ENCODE data around the gene UNC50. TPM values are rescaled to one million over a fixed set of nuclear protein-coding genes. Genes with fewer than 3 reads are reported as not detected.

UNC50 gene
- total and polyA plus RNA-seq, 5 donors from 2014 or later: 17.8 to 58.6 (median 46.7) TPM

- H3K27me3 ChIP-seq (ENCODE audit: control insufficient read depth, insufficient read depth, low read length): no peaks in the 10 kb centered on the region
- peaks cover 13% of the 10 kb centered on the region for H3K4me1 ChIP-seq (ENCODE audit: control insufficient read depth, insufficient read depth, low read length, poor library complexity, severe bottlenecking)
- ATAC-seq (ENCODE audit: low read depth in 2 of 2): no peak
- peaks cover 51% of the 10 kb centered on the region for H3K36me3 ChIP-seq (ENCODE audit: control insufficient read depth, insufficient read depth, low read length)
- Mint-ChIP-seq H3K36me3 (peaks cover 45% of the 10 kb centered on the region), H3K27ac (peak overlapping the region; percentile 47 to 85 (median 70)), H3K27me3 (no peaks in the 10 kb centered on the region), H3K9me3 (peaks cover 0 to 4% (median 0%) of the 10 kb centered on the region in 7 donors), H3K4me1 (peaks cover 16 to 54% (median 39%) of the 10 kb centered on the region in 4 donors), H3K4me3 (peak overlapping the region in 2 of 4 donors; percentile 13 to 42)
- no peak overlapping the region for H3K4me3 ChIP-seq (ENCODE audit: low read depth, low read length)
- no peak overlapping the region for H3K27ac ChIP-seq (ENCODE audit: insufficient read depth, low read length, poor library complexity, severe bottlenecking)
- no peaks in the 10 kb centered on the region for H3K9me3 ChIP-seq (ENCODE audit: control insufficient read depth in 2 of 2, low read length in 2 of 2)
- peak in 1 of 3 donors; percentile 23 for DNase-seq
These were observed 7.1 kb downstream of the UNC50 start for GRCh38 chr2:98615481-98615880.

GRCh38 chr2:98617149-98617548, 8.8 kb downstream of the UNC50 start:
- H3K27ac Mint-ChIP-seq: peak overlapping the region in 2 of 3 donors; percentile 48 to 96
- H3K4me3 Mint-ChIP-seq: peak overlapping the region in 2 of 4 donors; percentile 17 to 29
- H3K27me3 Mint-ChIP-seq: no peaks in the 10 kb centered on the region
- Histone ChIP-seq H3K36me3 (ENCODE audit: control insufficient read depth, insufficient read depth, low read length) (peaks cover 60% of the 10 kb centered on the region), H3K27ac (ENCODE audit: insufficient read depth, low read length, poor library complexity, severe bottlenecking) (no peak overlapping the region), H3K4me3 (ENCODE audit: low read depth, low read length) (no peak overlapping the region), H3K9me3 (ENCODE audit: control insufficient read depth in 2 of 2, low read length in 2 of 2) (no peaks in the 10 kb centered on the region), H3K4me1 (ENCODE audit: control insufficient read depth, insufficient read depth, low read length, poor library complexity, severe bottlenecking) (no peaks in the 10 kb centered on the region), H3K27me3 (ENCODE audit: control insufficient read depth, insufficient read depth, low read length) (no peaks in the 10 kb centered on the region)
- H3K36me3 Mint-ChIP-seq: peaks cover 37% of the 10 kb centered on the region
- peaks cover 0 to 4% (median 0%) of the 10 kb centered on the region in 7 donors for H3K9me3 Mint-ChIP-seq
- DNase-seq (no peak), ATAC-seq (ENCODE audit: low read depth in 2 of 2) (no peak)
- peaks cover 9 to 48% (median 32%) of the 10 kb centered on the region in 4 donors for H3K4me1 Mint-ChIP-seq

GRCh38 chr2:98623657-98624056, 15.3 kb downstream of the UNC50 start:
- no peak for ATAC-seq (ENCODE audit: low read depth in 2 of 2)
- Mint-ChIP-seq H3K4me3 (no peak overlapping the region), H3K36me3 (peaks cover 28% of the 10 kb centered on the region), H3K27me3 (no peaks in the 10 kb centered on the region), H3K4me1 (peaks cover 0 to 23% (median 8%) of the 10 kb centered on the region in 4 donors), H3K9me3 (no peaks in the 10 kb centered on the region), H3K27ac (no peak overlapping the region)
- H3K36me3 ChIP-seq (ENCODE audit: control insufficient read depth, insufficient read depth, low read length): peaks cover 47% of the 10 kb centered on the region
- DNase-seq: no peak
- no peaks in the 10 kb centered on the region for H3K9me3 ChIP-seq (ENCODE audit: control insufficient read depth in 2 of 2, low read length in 2 of 2)
- H3K27ac ChIP-seq (ENCODE audit: insufficient read depth, low read length, poor library complexity, severe bottlenecking): no peak overlapping the region
- H3K4me1 ChIP-seq (ENCODE audit: control insufficient read depth, insufficient read depth, low read length, poor library complexity, severe bottlenecking): no peaks in the 10 kb centered on the region
- no peak overlapping the region for H3K4me3 ChIP-seq (ENCODE audit: low read depth, low read length)
- no peaks in the 10 kb centered on the region for H3K27me3 ChIP-seq (ENCODE audit: control insufficient read depth, insufficient read depth, low read length)

GRCh38 chr2:98632351-98632750, 24.0 kb downstream of the UNC50 start:
- Mint-ChIP-seq H3K9me3 (peaks cover 0 to 2% (median 0%) of the 10 kb centered on the region in 7 donors), H3K4me1 (peaks cover 11 to 21% (median 17%) of the 10 kb centered on the region in 4 donors), H3K4me3 (no peak overlapping the region), H3K27ac (peak overlapping the region in 1 of 3 donors; percentile 28), H3K36me3 (peaks cover 43% of the 10 kb centered on the region), H3K27me3 (no peaks in the 10 kb centered on the region)
- H3K4me3 ChIP-seq (ENCODE audit: low read depth, low read length): no peak overlapping the region
- H3K27ac ChIP-seq (ENCODE audit: insufficient read depth, low read length, poor library complexity, severe bottlenecking): no peak overlapping the region
- no peaks in the 10 kb centered on the region for H3K9me3 ChIP-seq (ENCODE audit: control insufficient read depth in 2 of 2, low read length in 2 of 2)
- DNase-seq: no peak
- ATAC-seq (ENCODE audit: low read depth in 2 of 2): no peak
- H3K27me3 ChIP-seq (ENCODE audit: control insufficient read depth, insufficient read depth, low read length): no peaks in the 10 kb centered on the region
- H3K4me1 ChIP-seq (ENCODE audit: control insufficient read depth, insufficient read depth, low read length, poor library complexity, severe bottlenecking): peaks cover 6% of the 10 kb centered on the region
- H3K36me3 ChIP-seq (ENCODE audit: control insufficient read depth, insufficient read depth, low read length): peaks cover 70% of the 10 kb centered on the region

- Histone ChIP-seq H3K27me3 (ENCODE audit: control insufficient read depth, insufficient read depth, low read length) (no peaks in the 10 kb centered on the region), H3K4me3 (ENCODE audit: low read depth, low read length) (no peak overlapping the region), H3K36me3 (ENCODE audit: control insufficient read depth, insufficient read depth, low read length) (peaks cover 64% of the 10 kb centered on the region), H3K4me1 (ENCODE audit: control insufficient read depth, insufficient read depth, low read length, poor library complexity, severe bottlenecking) (peaks cover 11% of the 10 kb centered on the region), H3K27ac (ENCODE audit: insufficient read depth, low read length, poor library complexity, severe bottlenecking) (peak overlapping the region; percentile 15), H3K9me3 (ENCODE audit: control insufficient read depth in 2 of 2, low read length in 2 of 2) (no peaks in the 10 kb centered on the region)
- H3K36me3 Mint-ChIP-seq: peaks cover 42% of the 10 kb centered on the region
- ATAC-seq (ENCODE audit: low read depth in 2 of 2) (no peak), DNase-seq (peak in 2 of 3 donors; percentile 9 to 52)
- peaks cover 0 to 2% (median 0%) of the 10 kb centered on the region in 7 donors for H3K9me3 Mint-ChIP-seq
- no peaks in the 10 kb centered on the region for H3K27me3 Mint-ChIP-seq
- H3K27ac Mint-ChIP-seq: peak overlapping the region; percentile 74 to 83 (median 76)
- H3K4me3 Mint-ChIP-seq: peak overlapping the region in 1 of 4 donors; percentile 26
- H3K4me1 Mint-ChIP-seq: peaks cover 21 to 32% (median 28%) of the 10 kb centered on the region in 4 donors
These were observed 26.2 kb downstream of the UNC50 start for GRCh38 chr2:98634406-98635092.

- peaks cover 21 to 35% (median 30%) of the 10 kb centered on the region in 4 donors for H3K4me1 Mint-ChIP-seq
- peak overlapping the region; percentile 48 for H3K27ac ChIP-seq (ENCODE audit: insufficient read depth, low read length, poor library complexity, severe bottlenecking)
- H3K27me3 ChIP-seq (ENCODE audit: control insufficient read depth, insufficient read depth, low read length): no peaks in the 10 kb centered on the region
- peaks cover 56% of the 10 kb centered on the region for H3K36me3 ChIP-seq (ENCODE audit: control insufficient read depth, insufficient read depth, low read length)
- H3K4me3 ChIP-seq (ENCODE audit: low read depth, low read length): peak overlapping the region; percentile 62
- peaks cover 32% of the 10 kb centered on the region for H3K36me3 Mint-ChIP-seq
- peak; percentile 81 for ATAC-seq (ENCODE audit: low read depth in 2 of 2)
- peak overlapping the region; percentile 57 to 94 (median 82) for H3K27ac Mint-ChIP-seq
- H3K9me3 Mint-ChIP-seq: peaks cover 0 to 2% (median 0%) of the 10 kb centered on the region in 7 donors
- H3K4me1 ChIP-seq (ENCODE audit: control insufficient read depth, insufficient read depth, low read length, poor library complexity, severe bottlenecking): peaks cover 11% of the 10 kb centered on the region
- no peaks in the 10 kb centered on the region for H3K27me3 Mint-ChIP-seq
- peak; percentile 13 to 74 (median 37) for DNase-seq
- H3K9me3 ChIP-seq (ENCODE audit: control insufficient read depth in 2 of 2, low read length in 2 of 2): no peaks in the 10 kb centered on the region
- peak overlapping the region in 3 of 4 donors; percentile 69 to 85 (median 83) for H3K4me3 Mint-ChIP-seq
These were observed 29.2 kb downstream of the UNC50 start for GRCh38 chr2:98637401-98638147.

- H3K27me3 Mint-ChIP-seq: no peaks in the 10 kb centered on the region
These were observed 35.2 kb downstream of the UNC50 start for GRCh38 chr2:98643496-98644100.

More at GRCh38 chr2:98643496-98644100, 35.2 kb downstream of the UNC50 start:
- Mint-ChIP-seq H3K4me3 (no peak overlapping the region), H3K9me3 (no peaks in the 10 kb centered on the region), H3K36me3 (peaks cover 23% of the 10 kb centered on the region), H3K4me1 (peaks cover 2 to 14% (median 6%) of the 10 kb centered on the region in 4 donors), H3K27ac (peak overlapping the region in 1 of 3 donors; percentile 68)
- no peaks in the 10 kb centered on the region for H3K9me3 ChIP-seq (ENCODE audit: control insufficient read depth in 2 of 2, low read length in 2 of 2)
- H3K27ac ChIP-seq (ENCODE audit: insufficient read depth, low read length, poor library complexity, severe bottlenecking): no peak overlapping the region
- H3K36me3 ChIP-seq (ENCODE audit: control insufficient read depth, insufficient read depth, low read length): peaks cover 59% of the 10 kb centered on the region
- no peak for DNase-seq
- no peaks in the 10 kb centered on the region for H3K27me3 ChIP-seq (ENCODE audit: control insufficient read depth, insufficient read depth, low read length)
- ATAC-seq (ENCODE audit: low read depth in 2 of 2): no peak
- no peak overlapping the region for H3K4me3 ChIP-seq (ENCODE audit: low read depth, low read length)
- H3K4me1 ChIP-seq (ENCODE audit: control insufficient read depth, insufficient read depth, low read length, poor library complexity, severe bottlenecking): no peaks in the 10 kb centered on the region
